ENCODE data around the gene C6orf89.

GRCh38 chr6:36914227-36914794 lies 28.6 kb downstream of the C6orf89 start:
- no peak for TF ChIP-seq POLR2AphosphoS5 (IDR thresholded peaks at IDR 0.05; ENCODE audit: low read depth)
- no peak for TF ChIP-seq CTCF (IDR thresholded peaks at IDR 0.05; ENCODE audit: insufficient read depth, low read length)
- TF ChIP-seq GABPA (IDR thresholded peaks at IDR 0.05; ENCODE audit: low read depth): no peak
- TF ChIP-seq REST (IDR thresholded peaks at IDR 0.05; ENCODE audit: insufficient replicate concordance, low read depth): no peak

Measured in HL-60 (cell line).